ENCODE data around the gene RASAL3. TPM values are rescaled to one million over a fixed set of nuclear protein-coding genes. Genes with fewer than 3 reads are reported as not detected.

The RASAL3 gene
- total RNA-seq, 1 experiment from 2014 or later: 1.1 TPM

- intact Hi-C loops (cut with micrococcal nuclease; ENCODE audit: unreplicated experiment): no loop called here
- ChIA-PET POLR2A (ENCODE audit: low non-redundant PET) (interaction anchor here (0.6 to 1.5 kb wide), 2 partner anchors 13 to 907 kb away, joined by 4 to 5 read pairs; partner anchors contain the start of gene AKAP8L), CTCF (interaction anchor here (2.0 kb wide), 1 partner anchor 124 kb away, joined by 7 read pairs; no protein-coding TSS in a partner anchor)
- Histone ChIP-seq H3K9me3 (ENCODE audit: low read depth, low read length, poor library complexity, severe bottlenecking) (no peaks in the 10 kb centered on the region), H3K36me3 (ENCODE audit: insufficient read depth, low read length, poor library complexity, severe bottlenecking) (peaks cover 25% of the 10 kb centered on the region), H3K27me3 (replicated peaks; ENCODE audit: insufficient read depth, low read depth, low read length, poor library complexity) (no peaks in the 10 kb centered on the region), H3K4me1 (ENCODE audit: insufficient read depth, low read length, poor library complexity, severe bottlenecking) (peaks cover 14% of the 10 kb centered on the region), H3K27ac (ENCODE audit: low read depth, low read length, poor library complexity, severe bottlenecking) (peak overlapping the region; percentile 89), H3K4me3 (ENCODE audit: low read depth, low read length, poor library complexity, severe bottlenecking) (peak overlapping the region; percentile 80)
- no TSS peak for BruUV-seq (replicated peaks)
- TF ChIP-seq EZH2 (IDR thresholded peaks at IDR 0.05; ENCODE audit: borderline replicate concordance, low read depth, low read length, poor library complexity, severe bottlenecking) (no peak), CTCF (conservative IDR thresholded peaks at IDR 0.05; ENCODE audit: low read depth, low read length) (no peak)
- no peak for DNase-seq (ENCODE audit: low spot score)
Measured at GRCh38 chr19:15432018-15432494, 32.3 kb downstream of the RASAL3 start.

GRCh38 chr19:15431396-15432017, 32.8 kb downstream of the RASAL3 start:
- Histone ChIP-seq H3K27me3 (replicated peaks; ENCODE audit: insufficient read depth, low read depth, low read length, poor library complexity) (no peaks in the 10 kb centered on the region), H3K4me1 (ENCODE audit: insufficient read depth, low read length, poor library complexity, severe bottlenecking) (peaks cover 14% of the 10 kb centered on the region), H3K36me3 (ENCODE audit: insufficient read depth, low read length, poor library complexity, severe bottlenecking) (peaks cover 30% of the 10 kb centered on the region), H3K27ac (ENCODE audit: low read depth, low read length, poor library complexity, severe bottlenecking) (peak overlapping the region; percentile 89), H3K9me3 (ENCODE audit: low read depth, low read length, poor library complexity, severe bottlenecking) (no peaks in the 10 kb centered on the region), H3K4me3 (ENCODE audit: low read depth, low read length, poor library complexity, severe bottlenecking) (peak overlapping the region; percentile 80)
- BruUV-seq (replicated peaks): TSS peak; percentile 62
- no peak for DNase-seq (ENCODE audit: low spot score)
- TF ChIP-seq CTCF (conservative IDR thresholded peaks at IDR 0.05; ENCODE audit: low read depth, low read length) (no peak), EZH2 (IDR thresholded peaks at IDR 0.05; ENCODE audit: borderline replicate concordance, low read depth, low read length, poor library complexity, severe bottlenecking) (no peak)
- intact Hi-C loops (cut with micrococcal nuclease; ENCODE audit: unreplicated experiment): no loop called here
- ChIA-PET CTCF (no interaction called here), POLR2A (ENCODE audit: low non-redundant PET) (interaction anchor here (0.6 kb wide), 1 partner anchor 906 kb away, joined by 5 read pairs; no protein-coding TSS in a partner anchor)

GRCh38 chr19:15430526-15431120, 33.7 kb downstream of the RASAL3 start:
- peaks cover 37% of the 10 kb centered on the region for H3K36me3 ChIP-seq (ENCODE audit: insufficient read depth, low read length, poor library complexity, severe bottlenecking)
- H3K27ac ChIP-seq (ENCODE audit: low read depth, low read length, poor library complexity, severe bottlenecking): peak overlapping the region; percentile 89
- no peak for DNase-seq (ENCODE audit: low spot score)
- BruUV-seq (replicated peaks): no TSS peak
- intact Hi-C loops (cut with micrococcal nuclease; ENCODE audit: unreplicated experiment): no loop called here
- ChIA-PET POLR2A (ENCODE audit: low non-redundant PET) (interaction anchor here (0.5 to 0.6 kb wide), 2 partner anchors 11 to 637 kb away, joined by 3 to 4 read pairs; no protein-coding TSS in a partner anchor), CTCF (interaction anchor here (0.5 kb wide), 1 partner anchor 1339 kb away, joined by 3 read pairs; no protein-coding TSS in a partner anchor)
- H3K4me1 ChIP-seq (ENCODE audit: insufficient read depth, low read length, poor library complexity, severe bottlenecking): peaks cover 14% of the 10 kb centered on the region
- H3K9me3 ChIP-seq (ENCODE audit: low read depth, low read length, poor library complexity, severe bottlenecking): no peaks in the 10 kb centered on the region
- TF ChIP-seq EZH2 (IDR thresholded peaks at IDR 0.05; ENCODE audit: borderline replicate concordance, low read depth, low read length, poor library complexity, severe bottlenecking) (no peak), CTCF (conservative IDR thresholded peaks at IDR 0.05; ENCODE audit: low read depth, low read length) (no peak)
- peak overlapping the region; percentile 80 for H3K4me3 ChIP-seq (ENCODE audit: low read depth, low read length, poor library complexity, severe bottlenecking)
- H3K27me3 ChIP-seq (replicated peaks; ENCODE audit: insufficient read depth, low read depth, low read length, poor library complexity): no peaks in the 10 kb centered on the region

Measured in A673 (cell line).